IMR-90 (cell line): ENCODE results near the gene PFN1. TPM values are rescaled to one million over a fixed set of nuclear protein-coding genes. Genes with fewer than 3 reads are reported as not detected.
A peak's percentile ranks its signal among the peaks of the same experiment; 100 is the strongest.

ENCODE experiments used
- ATAC-seq: fragments of 200-7000 bp; cut with Tn5 transposase; 2 replicates; pipeline ENCODE4 v1.9.1; 2020; ENCODE audit warnings: low read depth, mild to moderate bottlenecking, moderate library complexity
- BruUV-seq: library from RNA; stranded (reverse); fragments of 400-500 nt; replicated peaks from 2 replicates; lab custom pipeline; 2021; lab: Mats Ljungman, UMichigan
- CTCF ChIA-PET: fragments of 300-600 bp; formaldehyde crosslinking; extraction: SDS; loops from one replicate; lab custom pipeline; 2021; ENCODE audit warnings: antibody characterized with exemption; lab: Yijun Ruan, JAX
- POLR2A ChIA-PET: fragments of 300-600 bp; sonication (Branson Sonifier 250); formaldehyde crosslinking; loops from one replicate; lab custom pipeline; 2022; ENCODE audit warnings: antibody characterized with exemption; ENCODE audit not compliant: unreplicated experiment; lab: Charles Lee
- DNase-seq: peaks from one replicate; pipeline ENCODE4 v3.0.0; 2013
- H2AFZ ChIP-seq: replicated peaks from 2 replicates; pipeline ENCODE3; 2013; ENCODE audit warnings: low read length, mild to moderate bottlenecking; ENCODE audit not compliant: poor library complexity
- H2AK5ac ChIP-seq: 2 replicates; pipeline ENCODE4 v1.6.1; 2013; ENCODE audit warnings: low read depth, low read length, inconsistent platforms
- H2AK9ac ChIP-seq: replicated peaks from 2 replicates; pipeline ENCODE3; 2013; ENCODE audit warnings: mild to moderate bottlenecking, low read depth, low read length, moderate library complexity; ENCODE audit not compliant: poor library complexity
- H2BK120ac ChIP-seq: 2 replicates; pipeline ENCODE4 v1.6.1; 2013; ENCODE audit warnings: low read depth, low read length, inconsistent platforms
- H2BK15ac ChIP-seq: 3 replicates; pipeline ENCODE4 v1.6.1; 2013; ENCODE audit warnings: low read depth, low read length, inconsistent platforms
- H2BK20ac ChIP-seq: 2 replicates; pipeline ENCODE4 v1.6.1; 2013; ENCODE audit warnings: low read depth, mild to moderate bottlenecking, inconsistent platforms, low read length, moderate library complexity
- H2BK5ac ChIP-seq: 2 replicates; pipeline ENCODE4 v1.6.1; 2013; ENCODE audit warnings: mild to moderate bottlenecking, low read depth, low read length, inconsistent platforms; ENCODE audit not compliant: poor library complexity, severe bottlenecking
- H3K14ac ChIP-seq: replicated peaks from 2 replicates; pipeline ENCODE4 v1.6.1; 2013; ENCODE audit warnings: low read depth, low read length, inconsistent platforms
- H3K18ac ChIP-seq: 2 replicates; pipeline ENCODE4 v1.6.1; 2013; ENCODE audit warnings: low read depth, low read length, control low read depth
- H3K23ac ChIP-seq: 2 replicates; pipeline ENCODE4 v1.6.1; 2013; ENCODE audit warnings: low read depth, low read length, inconsistent platforms
- H3K27ac ChIP-seq: 2 replicates; pipeline ENCODE4 v1.5.1; 2013; ENCODE audit warnings: mild to moderate bottlenecking, control low read depth, low read length; ENCODE audit not compliant: insufficient read depth
- H3K27me3 ChIP-seq: 2 replicates; pipeline ENCODE4 v1.6.1; 2013; ENCODE audit warnings: low read length; ENCODE audit not compliant: control insufficient read depth, insufficient read depth
- H3K36me3 ChIP-seq: 2 replicates; pipeline ENCODE4 v1.6.1; 2013; ENCODE audit warnings: low read length, mixed read lengths; ENCODE audit not compliant: control insufficient read depth, insufficient read depth
- H3K4ac ChIP-seq: 2 replicates; pipeline ENCODE4 v1.6.1; 2013; ENCODE audit warnings: low read depth, low read length, inconsistent platforms
- H3K4me1 ChIP-seq: 2 replicates; pipeline ENCODE4 v1.6.1; 2013; ENCODE audit warnings: low read length, mixed read lengths; ENCODE audit not compliant: control insufficient read depth, insufficient read depth
- H3K4me2 ChIP-seq: 2 replicates; pipeline ENCODE4 v1.6.1; 2013; ENCODE audit warnings: low read depth, mild to moderate bottlenecking, control low read depth, low read length, moderate library complexity
- H3K4me3 ChIP-seq: 2 replicates; pipeline ENCODE4 v1.5.1; 2013; ENCODE audit warnings: low read depth, mild to moderate bottlenecking, control low read depth, low read length, moderate library complexity; ENCODE audit not compliant: insufficient read depth
- H3K56ac ChIP-seq: 2 replicates; pipeline ENCODE4 v1.6.1; 2013; ENCODE audit warnings: low read length, inconsistent platforms; ENCODE audit not compliant: insufficient read depth; ENCODE audit errors: extremely low read depth
- H3K79me1 ChIP-seq, 2 experiments: 2 replicates each; pipeline ENCODE4 v1.6.1; 2013; ENCODE audit warnings: low read length in 2 of 2, inconsistent platforms in 1 of 2, low read depth in 1 of 2
- H3K9ac ChIP-seq: 2 replicates; pipeline ENCODE4 v1.6.1; 2013; ENCODE audit warnings: low read depth, low read length, control low read depth
- H3K9me1 ChIP-seq: 2 replicates; pipeline ENCODE4 v1.6.1; 2013; ENCODE audit warnings: low read length, inconsistent platforms; ENCODE audit not compliant: insufficient read depth
- H3K9me3 ChIP-seq: 2 replicates; pipeline ENCODE4 v1.6.1; 2013; ENCODE audit warnings: low read length; ENCODE audit not compliant: control insufficient read depth, insufficient read depth
- H4K20me1 ChIP-seq: 2 replicates; pipeline ENCODE4 v1.6.1; 2013; ENCODE audit warnings: low read length, inconsistent platforms; ENCODE audit not compliant: insufficient read depth
- H4K5ac ChIP-seq: 2 replicates; pipeline ENCODE4 v1.6.1; 2013; ENCODE audit warnings: mild to moderate bottlenecking, low read depth, low read length, control low read depth
- H4K8ac ChIP-seq, 2 experiments: 2 replicates each; pipeline ENCODE4 v1.6.1; 2013; ENCODE audit warnings: low read depth in 2 of 2, low read length in 2 of 2, control low read depth in 1 of 2, inconsistent platforms in 1 of 2
- H4K91ac ChIP-seq: 2 replicates; pipeline ENCODE4 v1.6.1; 2013; ENCODE audit warnings: low read depth, low read length, inconsistent platforms; ENCODE audit not compliant: insufficient read depth
- MXI1 ChIP-seq: IDR thresholded peaks from 2 replicates; pipeline ENCODE4 v1.6.1; 2012; ENCODE audit warnings: low read depth, mild to moderate bottlenecking, low read length, moderate library complexity, borderline replicate concordance
- WGBS, 2 experiments: methylation state at CpG; one replicate each; pipeline versions ENCODE4 v1.1.5 to v1.1.7; 2013; ENCODE audit warnings: missing lambda C conversion rate in 2 of 2; ENCODE audit not compliant: insufficient read length in 1 of 2; ENCODE audit errors: extremely low coverage in 2 of 2; 5-methylcytosine and 5-hydroxymethylcytosine counted together
- dilution Hi-C: fragments of 300-500 bp; cut with HindIII; formaldehyde crosslinking; loops from one replicate; pipeline ENCODE4 v1.14.3; 2018; ENCODE audit warnings: low sequenced_read_pairs; ENCODE audit not compliant: unreplicated experiment
- in situ Hi-C: fragments of 300-500 bp; cut with MboI; formaldehyde crosslinking; loops from 3 replicates; pipeline ENCODE4 v1.14.3; 2019; ENCODE audit warnings: low sequenced_read_pairs, inconsistent platforms, mixed read lengths
- intact Hi-C: fragments of 100-400 bp; cut with micrococcal nuclease; formaldehyde crosslinking; loops from 2 replicates; pipeline ENCODE4 v1.10.0; 2022
- polyA plus RNA-seq, 3 experiments: library from polyadenylated mRNA; depleted of rRNA; stranded (reverse); fragments of >200 nt; gene quantifications; 2 replicates each; pipeline ENCODE4 v1.2.3, GENCODE V29; 2012; ENCODE audit warnings: low replicate concordance in 1 of 3
- total RNA-seq: library from RNA; depleted of rRNA; stranded (reverse); fragments of >200 nt; gene quantifications from 2 replicates; pipeline ENCODE4 v1.2.3, GENCODE V29; 2012

PFN1 gene
- total and polyA plus RNA-seq, 2 of the 4 experiments (the other 2 are of a cell fraction) = 348 to 1,671 TPM

DNA sequence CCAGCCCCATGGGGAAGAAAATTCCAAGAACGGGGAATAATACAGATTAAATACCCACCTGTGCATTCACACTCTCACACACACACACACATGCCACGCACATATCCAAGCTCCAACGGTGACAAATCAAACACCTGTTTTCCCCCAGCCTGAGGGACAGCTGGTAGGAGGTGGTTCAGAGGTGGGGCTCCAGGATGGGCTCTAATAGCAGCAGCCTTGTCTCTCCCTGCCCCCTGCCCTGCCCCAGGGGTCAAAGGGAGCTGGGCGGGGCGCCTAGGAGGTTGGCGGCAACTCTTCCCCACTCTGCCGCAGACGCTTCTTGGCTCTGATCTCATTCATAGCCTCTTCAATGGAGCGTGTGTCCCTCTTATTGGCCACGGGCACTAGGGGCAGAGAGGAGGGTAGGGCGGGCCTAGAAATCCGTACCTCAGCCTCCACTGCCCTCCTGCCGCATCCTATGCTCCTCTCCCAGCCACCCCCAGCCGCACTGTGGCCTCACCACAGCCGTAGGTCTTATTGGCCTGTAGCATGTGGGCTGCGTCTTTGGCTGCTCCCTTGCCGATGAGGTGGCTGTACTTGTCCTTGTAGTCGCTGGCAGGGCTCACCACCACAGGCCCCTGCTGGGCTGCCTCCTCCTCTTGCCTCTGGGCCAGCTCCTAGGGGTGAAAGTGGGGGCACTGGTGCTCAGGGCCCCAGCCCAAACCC lies 11.1 kb upstream of the PFN1 start:
- BruUV-seq = TSS peak; percentile 98
- in situ Hi-C loops (no loop called here), dilution Hi-C loops (no loop called here), intact Hi-C loops (no loop called here)
- DNase-seq (no peak), ATAC-seq (no peak)
- H2AK5ac ChIP-seq = no peak overlapping the region
- H3K9ac ChIP-seq = no peak overlapping the region
- H2BK15ac ChIP-seq = no peak overlapping the region
- no peak overlapping the region for H2BK20ac ChIP-seq
- no peaks in the 10 kb centered on the region for H3K27me3 ChIP-seq
- H4K5ac ChIP-seq = no peak overlapping the region
- H2BK5ac ChIP-seq = no peak overlapping the region
- no peak overlapping the region for H4K91ac ChIP-seq
- no peak overlapping the region for H3K27ac ChIP-seq
- no peak for TF ChIP-seq MXI1
- WGBS, 2 experiments = 81% methylated on average over 4 of the region's 18 CpGs; no CpG with 5 or more reads in 1 of the 2 experiments
- H3K4me1 ChIP-seq = no peaks in the 10 kb centered on the region
- no peak overlapping the region for H3K56ac ChIP-seq
- ChIA-PET POLR2A (no interaction called here), CTCF (no interaction called here)
- no peak overlapping the region for H2BK120ac ChIP-seq
- no peak overlapping the region for H3K4me2 ChIP-seq
- no peak overlapping the region for H3K4me3 ChIP-seq
- no peak overlapping the region for H2AK9ac ChIP-seq
- no peak overlapping the region for H3K18ac ChIP-seq
- no peak overlapping the region for H3K14ac ChIP-seq
- H3K9me3 ChIP-seq = no peaks in the 10 kb centered on the region
- no peak overlapping the region for H3K23ac ChIP-seq
- H4K20me1 ChIP-seq = no peaks in the 10 kb centered on the region
- H3K9me1 ChIP-seq = 0 out of 2 replicates have a peak, but pooled peaks cover 6% of the 10 kb centered on the region
- no peak overlapping the region for H3K4ac ChIP-seq
- H3K36me3 ChIP-seq = peaks cover 20% of the 10 kb centered on the region
- H3K79me1 ChIP-seq = peaks cover 3 to 21% of the 10 kb centered on the region in 2 experiments; a peak in 3 of 4 replicates
- no peak overlapping the region for H4K8ac ChIP-seq
- no peak overlapping the region for H2AFZ ChIP-seq
